Fibroblast of lung (primary cell): ENCODE results near the gene MPP2.

Source experiments
- EZH2 ChIP-seq: IDR thresholded peaks from 2 replicates; pipeline ENCODE4 v1.5.1; 2012; ENCODE audit warnings: low read length, control low read depth, mild to moderate bottlenecking; ENCODE audit errors: missing control alignments
- TF ChIP-seq, protein P1 (sequence below), 2 donors: IDR thresholded peaks in 1 of 2; conservative IDR thresholded peaks in 1 of 2; 1 replicate in 1 of 2; 2 replicates in 1 of 2; pipeline ENCODE4 v1.5.1; 2011 to 2012; ENCODE audit warnings: low read length in 2 of 2, control low read depth in 1 of 2, inconsistent platforms in 1 of 2, low read depth in 1 of 2, mild to moderate bottlenecking in 1 of 2

DNA sequence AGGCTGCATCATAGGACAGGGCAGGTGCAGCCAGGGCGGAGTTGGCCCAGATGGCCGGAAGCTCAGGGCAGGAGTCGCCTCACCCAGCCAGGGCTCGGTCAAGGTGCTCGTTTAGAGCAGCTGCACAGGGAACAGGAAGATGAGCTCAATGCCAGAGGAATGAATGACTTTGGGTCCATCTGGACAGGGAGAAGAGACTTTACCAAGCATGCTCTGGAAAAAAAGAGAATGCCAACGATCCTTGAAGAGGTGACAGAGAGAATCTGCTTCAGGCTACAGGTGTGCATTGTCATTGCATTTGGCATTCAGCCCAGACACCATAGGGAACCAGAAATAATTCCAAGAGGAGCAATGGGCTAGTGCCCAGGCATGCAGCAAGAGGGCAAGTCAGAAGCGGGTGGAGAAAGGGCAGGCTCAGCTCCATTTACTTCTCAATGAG, 67.6 kb downstream of the MPP2 start:
- TF ChIP-seq, protein P1, sequence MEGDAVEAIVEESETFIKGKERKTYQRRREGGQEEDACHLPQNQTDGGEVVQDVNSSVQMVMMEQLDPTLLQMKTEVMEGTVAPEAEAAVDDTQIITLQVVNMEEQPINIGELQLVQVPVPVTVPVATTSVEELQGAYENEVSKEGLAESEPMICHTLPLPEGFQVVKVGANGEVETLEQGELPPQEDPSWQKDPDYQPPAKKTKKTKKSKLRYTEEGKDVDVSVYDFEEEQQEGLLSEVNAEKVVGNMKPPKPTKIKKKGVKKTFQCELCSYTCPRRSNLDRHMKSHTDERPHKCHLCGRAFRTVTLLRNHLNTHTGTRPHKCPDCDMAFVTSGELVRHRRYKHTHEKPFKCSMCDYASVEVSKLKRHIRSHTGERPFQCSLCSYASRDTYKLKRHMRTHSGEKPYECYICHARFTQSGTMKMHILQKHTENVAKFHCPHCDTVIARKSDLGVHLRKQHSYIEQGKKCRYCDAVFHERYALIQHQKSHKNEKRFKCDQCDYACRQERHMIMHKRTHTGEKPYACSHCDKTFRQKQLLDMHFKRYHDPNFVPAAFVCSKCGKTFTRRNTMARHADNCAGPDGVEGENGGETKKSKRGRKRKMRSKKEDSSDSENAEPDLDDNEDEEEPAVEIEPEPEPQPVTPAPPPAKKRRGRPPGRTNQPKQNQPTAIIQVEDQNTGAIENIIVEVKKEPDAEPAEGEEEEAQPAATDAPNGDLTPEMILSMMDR (conservative IDR thresholded peaks at IDR 0.05 in 1 of 2, IDR thresholded peaks at IDR 0.05 in 1 of 2; ENCODE audit: low read depth in 1 of 2, low read length in 2 of 2), result no peak
- no peak for TF ChIP-seq EZH2
